Thoracic aorta (tissue), 2 donors: Measurements from ENCODE around the gene RICTOR. TPM values are rescaled to one million over a fixed set of nuclear protein-coding genes. Genes with fewer than 3 reads are reported as not detected.

Experiments
- ATAC-seq: fragments of 150-250 bp; one replicate; pipeline ENCODE4 v1.8.0; 2017; ENCODE audit warnings: low read depth; ENCODE audit not compliant: insufficient number of reproducible peaks, low FRiP score
- DNase-seq: peaks from one replicate; pipeline ENCODE4 v3.0.0-alpha.2; 2020; ENCODE audit warnings: low spot score
- H3K27ac ChIP-seq, 2 donors: fragments of 200-600 bp; sonication (generic); 1 replicate in 1 of 2; 2 replicates in 1 of 2; pipeline ENCODE4 v1.5.1; 2016; ENCODE audit warnings: mild to moderate bottlenecking in 2 of 2, moderate library complexity in 2 of 2
- H3K27me3 ChIP-seq: fragments of 200-600 bp; sonication (generic); replicated peaks from 2 replicates; pipeline ENCODE4 v1.6.0; 2016; ENCODE audit warnings: mild to moderate bottlenecking; ENCODE audit not compliant: insufficient read depth
- H3K36me3 ChIP-seq: fragments of 200-600 bp; sonication (generic); one replicate; pipeline ENCODE4 v1.5.1; 2016
- H3K4me1 ChIP-seq, 2 donors: fragments of 200-600 bp; sonication (generic); 1 replicate in 1 of 2; 2 replicates in 1 of 2; pipeline versions ENCODE4 v1.5.1 to v1.6.0; 2016; ENCODE audit warnings: low read depth in 2 of 2, mild to moderate bottlenecking in 1 of 2; ENCODE audit not compliant: control insufficient read depth in 1 of 2
- H3K4me3 ChIP-seq: fragments of 200-600 bp; sonication (generic); 2 replicates; pipeline ENCODE4 v1.5.1; 2016; ENCODE audit warnings: mild to moderate bottlenecking
- H3K9me3 ChIP-seq: fragments of 200-600 bp; sonication (generic); 2 replicates; pipeline ENCODE4 v1.5.1; 2016
- total RNA-seq, 2 donors: library from RNA; depleted of rRNA; stranded (reverse); fragments of >200 nt; gene quantifications; one replicate each; pipeline versions ENCODE4 v1.1.0 to v1.2.3, GENCODE V29; 2016
- TF ChIP-seq, protein P1 (sequence below): fragments of 200-600 bp; sonication (generic); IDR thresholded peaks from one replicate; pipeline ENCODE4 v1.5.1; 2019; ENCODE audit warnings: antibody characterized with exemption

The RICTOR gene
- total RNA-seq, 2 donors from 2014 or later = 35.6 to 50.4 TPM

GRCh38 chr5:38925154-38925925 is 148.9 kb downstream of the RICTOR start:
- Histone ChIP-seq H3K9me3 (no peaks in the 10 kb centered on the region), H3K4me3 (no peak overlapping the region), H3K27ac (peak overlapping the region in 1 of 2 donors; percentile 59), H3K36me3 (peaks cover 25% of the 10 kb centered on the region), H3K4me1 (peaks cover 9 to 32% of the 10 kb centered on the region in 2 donors), H3K27me3 (no peaks in the 10 kb centered on the region)
- TF ChIP-seq, protein P1, sequence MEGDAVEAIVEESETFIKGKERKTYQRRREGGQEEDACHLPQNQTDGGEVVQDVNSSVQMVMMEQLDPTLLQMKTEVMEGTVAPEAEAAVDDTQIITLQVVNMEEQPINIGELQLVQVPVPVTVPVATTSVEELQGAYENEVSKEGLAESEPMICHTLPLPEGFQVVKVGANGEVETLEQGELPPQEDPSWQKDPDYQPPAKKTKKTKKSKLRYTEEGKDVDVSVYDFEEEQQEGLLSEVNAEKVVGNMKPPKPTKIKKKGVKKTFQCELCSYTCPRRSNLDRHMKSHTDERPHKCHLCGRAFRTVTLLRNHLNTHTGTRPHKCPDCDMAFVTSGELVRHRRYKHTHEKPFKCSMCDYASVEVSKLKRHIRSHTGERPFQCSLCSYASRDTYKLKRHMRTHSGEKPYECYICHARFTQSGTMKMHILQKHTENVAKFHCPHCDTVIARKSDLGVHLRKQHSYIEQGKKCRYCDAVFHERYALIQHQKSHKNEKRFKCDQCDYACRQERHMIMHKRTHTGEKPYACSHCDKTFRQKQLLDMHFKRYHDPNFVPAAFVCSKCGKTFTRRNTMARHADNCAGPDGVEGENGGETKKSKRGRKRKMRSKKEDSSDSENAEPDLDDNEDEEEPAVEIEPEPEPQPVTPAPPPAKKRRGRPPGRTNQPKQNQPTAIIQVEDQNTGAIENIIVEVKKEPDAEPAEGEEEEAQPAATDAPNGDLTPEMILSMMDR = no peak
- no peak for DNase-seq
- ATAC-seq = no peak

GRCh38 chr5:38923661-38924451 is 150.3 kb downstream of the RICTOR start:
- Histone ChIP-seq H3K4me1 (peaks cover 9 to 32% of the 10 kb centered on the region in 2 donors), H3K4me3 (no peak overlapping the region), H3K27me3 (no peaks in the 10 kb centered on the region), H3K36me3 (peaks cover 25% of the 10 kb centered on the region), H3K27ac (peak overlapping the region; percentile 21 to 44), H3K9me3 (no peaks in the 10 kb centered on the region)
- DNase-seq (no peak), ATAC-seq (no peak)
- TF ChIP-seq, protein P1 = no peak

- Histone ChIP-seq H3K36me3 (peaks cover 16% of the 10 kb centered on the region), H3K27me3 (no peaks in the 10 kb centered on the region), H3K27ac (no peak overlapping the region), H3K4me1 (peaks cover 9 to 32% of the 10 kb centered on the region in 2 donors), H3K4me3 (no peak overlapping the region), H3K9me3 (no peaks in the 10 kb centered on the region)
- ATAC-seq (no peak), DNase-seq (no peak)
- TF ChIP-seq, protein P1 = peak; percentile 51
Measured at GRCh38 chr5:38922199-38922598, 152.0 kb downstream of the RICTOR start.

DNA sequence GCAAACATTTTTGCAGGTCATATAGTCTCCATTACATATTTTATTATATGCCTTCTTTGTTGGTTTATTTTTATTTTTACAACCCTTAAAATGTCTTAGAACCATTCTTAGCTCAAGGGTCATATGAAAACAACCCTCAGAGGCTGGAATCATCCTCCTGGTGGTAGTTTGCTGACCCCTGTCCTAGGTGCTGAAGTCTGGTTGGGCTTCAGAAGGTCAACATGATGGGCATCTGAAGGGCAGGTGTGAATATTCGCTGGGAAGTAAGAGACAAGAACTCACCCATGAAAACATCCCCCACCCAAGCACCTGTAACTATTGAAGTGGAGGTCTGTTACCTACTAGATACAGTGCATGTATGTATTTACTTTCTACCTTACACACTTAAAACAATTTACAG is 153.0 kb downstream of the RICTOR start:
- H3K36me3 ChIP-seq = peaks cover 8% of the 10 kb centered on the region
- DNase-seq = no peak
- TF ChIP-seq, protein P1 = no peak

GRCh38 chr5:38916802-38917201 is 157.4 kb downstream of the RICTOR start:
- DNase-seq (no peak), ATAC-seq (no peak)
- TF ChIP-seq, protein P1 = no peak
- no peak overlapping the region for H3K4me3 ChIP-seq
- H3K9me3 ChIP-seq = no peaks in the 10 kb centered on the region
- H3K27me3 ChIP-seq = no peaks in the 10 kb centered on the region
- no peaks in the 10 kb centered on the region for H3K4me1 ChIP-seq
- no peak overlapping the region for H3K27ac ChIP-seq
- peaks cover 6% of the 10 kb centered on the region for H3K36me3 ChIP-seq

More for the DNA sequence above, 153.0 kb downstream of the RICTOR start:
- no peaks in the 10 kb centered on the region for H3K9me3 ChIP-seq
- no peak overlapping the region for H3K27ac ChIP-seq
- H3K4me1 ChIP-seq = peaks cover 9 to 32% of the 10 kb centered on the region in 2 donors
- ATAC-seq = no peak
- H3K4me3 ChIP-seq = no peak overlapping the region
- H3K27me3 ChIP-seq = no peaks in the 10 kb centered on the region
